ENCODE measurements around the gene TOMM7. TPM values are rescaled to one million over a fixed set of nuclear protein-coding genes. Genes with fewer than 3 reads are reported as not detected.

The TOMM7 gene
- total and polyA plus RNA-seq, 10 of the 15 experiments (the other 5 are each of a cell fraction or from before 2014, with no cell fraction given) = 151 to 1,497 (median 322) TPM

DNA sequence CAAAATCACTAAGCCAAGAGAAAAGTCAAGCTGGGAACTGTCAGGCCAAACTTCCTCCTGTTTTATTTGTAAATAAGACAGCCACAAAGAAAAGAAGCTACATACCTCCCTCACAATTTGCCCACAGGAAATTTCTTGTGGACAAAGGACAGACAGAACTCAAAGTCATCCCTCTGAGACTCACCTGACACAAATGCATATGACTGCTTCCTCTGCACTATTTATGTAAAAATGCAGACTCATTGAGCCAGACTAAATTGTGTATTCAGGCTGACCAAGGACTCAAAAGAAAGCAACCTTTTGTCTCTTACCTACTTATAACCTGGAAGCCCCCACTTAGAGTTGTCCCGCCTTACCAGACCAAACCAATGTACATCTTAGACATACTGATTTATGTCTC lies 11.8 kb downstream of the TOMM7 start:
- intact Hi-C loops (cut with micrococcal nuclease; ENCODE audit: unreplicated experiment) (no loop called here), in situ Hi-C loops (cut with MboI) (no loop called here)
- ATAC-seq (no peak), DNase-seq (ENCODE audit: low read depth, low spot score) (no peak), FAIRE-seq (no peak)
- H3K4me1 ChIP-seq (ENCODE audit: control insufficient read depth, insufficient read depth, low read length) = peaks cover 11% of the 10 kb centered on the region; the same call in 1 of the 2 replicates
- no peaks in the 10 kb centered on the region for H3K79me2 ChIP-seq (ENCODE audit: control insufficient read depth, insufficient read depth, low read length)
- 100% methylated on average over 1 of the region's 1 CpG for WGBS (ENCODE audit: insufficient coverage, insufficient replicate concordance, low lambda C conversion rate, missing lambda C conversion rate)
- ChIA-PET POLR2A (no interaction called here), RAD21 (ENCODE audit: unreplicated experiment) (interaction anchor here (1.2 kb wide), 1 partner anchor 10 kb away, joined by 4 read pairs; no protein-coding TSS in a partner anchor), CTCF (interaction anchor here (0.9 to 1.9 kb wide), 2 partner anchors 29 to 244 kb away, joined by 3 to 11 read pairs; no protein-coding TSS in a partner anchor), SMC1A (ENCODE audit: uncharacterized antibody, unreplicated experiment) (interaction anchor here (0.6 to 2.0 kb wide), 5 partner anchors 11 to 245 kb away, joined by 3 to 7 read pairs (median 3); no protein-coding TSS in a partner anchor)
- H3K9me3 ChIP-seq (replicated peaks; ENCODE audit: control insufficient read depth, insufficient read depth, low read length) = no peaks in the 10 kb centered on the region
- H3K4me2 ChIP-seq (ENCODE audit: control insufficient read depth, insufficient read depth) = no peak overlapping the region
- no peaks in the 10 kb centered on the region for H4K20me1 ChIP-seq (ENCODE audit: control insufficient read depth, insufficient read depth)
- no peaks in the 10 kb centered on the region; a peak in 2 of 4 replicates for H3K36me3 ChIP-seq (ENCODE audit: control insufficient read depth in 2 of 2, insufficient read depth in 2 of 2, low read length in 1 of 2)
- H3K27ac ChIP-seq (ENCODE audit: control insufficient read depth, insufficient read depth) = no peak overlapping the region
- TF ChIP-seq NRF1 (conservative IDR thresholded peaks at IDR 0.05; ENCODE audit: low read depth, low read length) (no peak), RBBP5 (conservative IDR thresholded peaks at IDR 0.05) (no peak), ZNF274 (IDR thresholded peaks at IDR 0.05; ENCODE audit: insufficient read depth, insufficient read length) (no peak), SUPT20H (IDR thresholded peaks at IDR 0.05; ENCODE audit: borderline replicate concordance, control insufficient read depth, low read depth, low read length) (no peak), CHD1 (IDR thresholded peaks at IDR 0.05; ENCODE audit: low read depth, low read length) (no peak), HDAC6 (IDR thresholded peaks at IDR 0.05; ENCODE audit: unreplicated experiment) (no peak), MYC (IDR thresholded peaks at IDR 0.05; ENCODE audit: insufficient read depth, insufficient read length, insufficient replicate concordance, low read length, severe bottlenecking) (no peak), TCF3 (IDR thresholded peaks at IDR 0.05; ENCODE audit: borderline replicate concordance, insufficient read depth, low read depth, low read length) (no peak), KLF5 (IDR thresholded peaks at IDR 0.05; ENCODE audit: partially characterized antibody) (no peak), MEF2A (IDR thresholded peaks at IDR 0.05; ENCODE audit: insufficient read depth, low read depth, low read length) (no peak)
- TF ChIP-seq, protein P1, sequence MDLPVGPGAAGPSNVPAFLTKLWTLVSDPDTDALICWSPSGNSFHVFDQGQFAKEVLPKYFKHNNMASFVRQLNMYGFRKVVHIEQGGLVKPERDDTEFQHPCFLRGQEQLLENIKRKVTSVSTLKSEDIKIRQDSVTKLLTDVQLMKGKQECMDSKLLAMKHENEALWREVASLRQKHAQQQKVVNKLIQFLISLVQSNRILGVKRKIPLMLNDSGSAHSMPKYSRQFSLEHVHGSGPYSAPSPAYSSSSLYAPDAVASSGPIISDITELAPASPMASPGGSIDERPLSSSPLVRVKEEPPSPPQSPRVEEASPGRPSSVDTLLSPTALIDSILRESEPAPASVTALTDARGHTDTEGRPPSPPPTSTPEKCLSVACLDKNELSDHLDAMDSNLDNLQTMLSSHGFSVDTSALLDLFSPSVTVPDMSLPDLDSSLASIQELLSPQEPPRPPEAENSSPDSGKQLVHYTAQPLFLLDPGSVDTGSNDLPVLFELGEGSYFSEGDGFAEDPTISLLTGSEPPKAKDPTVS (IDR thresholded peaks at IDR 0.05; ENCODE audit: low read depth, low read length) = no peak
- no peaks in the 10 kb centered on the region for H3K27me3 ChIP-seq (replicated peaks in 1 of 2; ENCODE audit: control insufficient read depth in 2 of 2, insufficient read depth in 2 of 2, low read length in 1 of 2)
- H3K9ac ChIP-seq (ENCODE audit: control insufficient read depth, insufficient read depth, low read length) = no peak overlapping the region
- no peak overlapping the region for H2AFZ ChIP-seq (ENCODE audit: control insufficient read depth, low read depth, low read length)
- H3K4me3 ChIP-seq = no peak overlapping the region
- BruUV-seq (replicated peaks) = no TSS peak
